Coronary artery (tissue), 2 donors: ENCODE measurements around the gene PTPN2.

Source experiments
- DNase-seq: peaks from one replicate; pipeline ENCODE4 v3.0.0-alpha.2; 2017; ENCODE audit warnings: low spot score
- H3K27ac ChIP-seq, 2 donors: fragments of 200-600 bp; sonication (generic); one replicate each; pipeline ENCODE4 v1.5.1; 2016 to 2019
- H3K4me3 ChIP-seq: fragments of 200-600 bp; sonication (generic); 2 replicates; pipeline ENCODE4 v1.5.1; 2016; ENCODE audit warnings: mild to moderate bottlenecking, moderate library complexity
- TF ChIP-seq, protein P1 (sequence below): fragments of 200-600 bp; sonication (generic); IDR thresholded peaks from one replicate; pipeline ENCODE4 v1.5.1; 2019; ENCODE audit warnings: antibody characterized with exemption

Gene PTPN2

DNA sequence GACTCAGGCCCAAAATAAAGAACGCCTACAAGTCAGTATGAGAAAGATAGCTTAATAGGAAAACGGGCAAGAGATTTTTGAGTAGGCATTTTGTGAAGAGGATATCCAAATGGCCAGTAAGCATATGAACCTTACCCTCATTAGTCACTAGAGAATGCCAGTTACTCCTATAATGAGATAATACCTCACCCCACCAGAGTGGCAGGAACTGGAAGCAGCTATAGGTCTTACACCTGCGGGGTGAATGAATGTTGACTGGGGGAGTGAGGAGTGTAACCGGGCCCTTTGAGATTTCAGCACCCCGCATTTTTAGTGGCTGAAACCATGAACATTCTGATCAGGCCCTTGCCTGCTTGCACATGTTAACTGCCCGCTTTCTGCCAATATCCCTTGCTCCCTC is 7.5 kb upstream of the PTPN2 start:
- TF ChIP-seq, protein P1, sequence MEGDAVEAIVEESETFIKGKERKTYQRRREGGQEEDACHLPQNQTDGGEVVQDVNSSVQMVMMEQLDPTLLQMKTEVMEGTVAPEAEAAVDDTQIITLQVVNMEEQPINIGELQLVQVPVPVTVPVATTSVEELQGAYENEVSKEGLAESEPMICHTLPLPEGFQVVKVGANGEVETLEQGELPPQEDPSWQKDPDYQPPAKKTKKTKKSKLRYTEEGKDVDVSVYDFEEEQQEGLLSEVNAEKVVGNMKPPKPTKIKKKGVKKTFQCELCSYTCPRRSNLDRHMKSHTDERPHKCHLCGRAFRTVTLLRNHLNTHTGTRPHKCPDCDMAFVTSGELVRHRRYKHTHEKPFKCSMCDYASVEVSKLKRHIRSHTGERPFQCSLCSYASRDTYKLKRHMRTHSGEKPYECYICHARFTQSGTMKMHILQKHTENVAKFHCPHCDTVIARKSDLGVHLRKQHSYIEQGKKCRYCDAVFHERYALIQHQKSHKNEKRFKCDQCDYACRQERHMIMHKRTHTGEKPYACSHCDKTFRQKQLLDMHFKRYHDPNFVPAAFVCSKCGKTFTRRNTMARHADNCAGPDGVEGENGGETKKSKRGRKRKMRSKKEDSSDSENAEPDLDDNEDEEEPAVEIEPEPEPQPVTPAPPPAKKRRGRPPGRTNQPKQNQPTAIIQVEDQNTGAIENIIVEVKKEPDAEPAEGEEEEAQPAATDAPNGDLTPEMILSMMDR: no peak
- no peak overlapping the region for H3K4me3 ChIP-seq
- no peak for DNase-seq
- H3K27ac ChIP-seq: no peak overlapping the region

DNA sequence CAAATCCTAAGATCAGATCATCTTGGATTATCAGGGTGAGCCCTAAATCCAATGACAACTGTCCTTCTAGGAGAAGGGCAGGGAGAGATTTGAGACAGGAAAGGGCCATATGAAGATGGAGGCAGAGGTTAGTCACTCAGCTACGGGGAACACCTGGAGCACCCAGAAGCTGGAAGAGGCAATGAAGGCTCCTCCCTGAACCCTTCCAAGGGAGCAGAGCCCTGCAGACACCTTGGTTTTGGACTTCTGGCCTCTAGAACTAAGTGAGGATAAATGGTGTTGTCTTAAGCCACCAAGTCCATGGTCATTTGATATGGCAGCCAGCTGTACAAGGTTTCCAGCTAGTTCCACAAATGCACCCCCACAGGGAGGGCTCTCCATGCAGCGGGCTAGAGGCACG is 6.9 kb upstream of the PTPN2 start:
- no peak overlapping the region for H3K4me3 ChIP-seq
- no peak overlapping the region for H3K27ac ChIP-seq
- TF ChIP-seq, protein P1: no peak
- DNase-seq: no peak

DNA sequence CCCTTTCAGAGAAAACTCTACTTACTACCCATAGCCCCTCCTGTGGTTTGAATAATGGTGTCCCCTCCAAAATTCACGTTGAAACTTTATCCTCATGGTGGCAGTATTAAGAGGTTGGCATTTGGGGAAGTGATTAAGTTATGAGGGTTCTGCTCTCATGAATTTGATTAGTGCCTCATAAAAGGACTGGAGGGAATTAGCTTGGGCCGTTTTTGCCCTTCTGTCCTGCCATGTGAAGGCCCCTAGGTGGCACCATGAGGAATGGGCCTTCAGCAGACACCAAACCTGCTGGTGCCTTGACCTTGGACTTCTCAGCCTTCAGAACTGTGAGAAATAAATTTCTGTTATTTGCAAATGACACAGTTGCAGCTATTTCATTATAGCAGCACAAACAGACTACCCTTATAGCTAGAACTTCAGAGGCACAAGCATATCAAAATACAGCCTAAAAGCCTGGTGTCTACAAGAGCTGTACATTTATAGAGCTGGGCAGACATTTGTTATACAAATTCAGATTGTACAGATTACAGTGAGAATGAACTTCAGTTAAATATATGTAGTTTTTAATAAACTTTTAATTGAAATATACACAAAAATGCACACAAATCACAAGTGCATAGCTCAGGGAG is 2.6 kb upstream of the PTPN2 start:
- no peak overlapping the region for H3K27ac ChIP-seq
- TF ChIP-seq, protein P1: no peak

DNA sequence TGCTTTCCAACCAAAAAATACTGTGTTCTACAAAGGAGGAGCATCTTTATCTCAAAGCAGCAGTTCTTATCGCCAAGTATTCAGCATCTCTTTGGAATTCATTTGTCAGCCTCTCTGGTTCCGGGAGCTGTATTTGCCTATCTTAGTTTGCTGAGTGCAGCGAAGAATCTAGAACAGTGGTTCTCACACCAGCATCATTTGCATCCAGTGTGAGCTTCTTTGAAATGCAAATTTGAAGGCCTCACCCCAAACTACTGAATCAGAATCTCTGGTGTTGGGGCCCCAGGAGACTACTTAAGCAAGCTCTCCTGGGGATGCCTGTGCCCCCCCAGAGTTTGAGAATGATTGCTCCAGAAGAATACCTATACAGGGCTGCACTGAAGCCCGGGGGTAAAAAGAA is 1.5 kb upstream of the PTPN2 start:
- H3K27ac ChIP-seq: no peak overlapping the region
- DNase-seq: no peak
- TF ChIP-seq, protein P1: no peak

More for the DNA sequence above, 2.6 kb upstream of the PTPN2 start:
- no peak overlapping the region for H3K4me3 ChIP-seq
- DNase-seq: no peak

DNA sequence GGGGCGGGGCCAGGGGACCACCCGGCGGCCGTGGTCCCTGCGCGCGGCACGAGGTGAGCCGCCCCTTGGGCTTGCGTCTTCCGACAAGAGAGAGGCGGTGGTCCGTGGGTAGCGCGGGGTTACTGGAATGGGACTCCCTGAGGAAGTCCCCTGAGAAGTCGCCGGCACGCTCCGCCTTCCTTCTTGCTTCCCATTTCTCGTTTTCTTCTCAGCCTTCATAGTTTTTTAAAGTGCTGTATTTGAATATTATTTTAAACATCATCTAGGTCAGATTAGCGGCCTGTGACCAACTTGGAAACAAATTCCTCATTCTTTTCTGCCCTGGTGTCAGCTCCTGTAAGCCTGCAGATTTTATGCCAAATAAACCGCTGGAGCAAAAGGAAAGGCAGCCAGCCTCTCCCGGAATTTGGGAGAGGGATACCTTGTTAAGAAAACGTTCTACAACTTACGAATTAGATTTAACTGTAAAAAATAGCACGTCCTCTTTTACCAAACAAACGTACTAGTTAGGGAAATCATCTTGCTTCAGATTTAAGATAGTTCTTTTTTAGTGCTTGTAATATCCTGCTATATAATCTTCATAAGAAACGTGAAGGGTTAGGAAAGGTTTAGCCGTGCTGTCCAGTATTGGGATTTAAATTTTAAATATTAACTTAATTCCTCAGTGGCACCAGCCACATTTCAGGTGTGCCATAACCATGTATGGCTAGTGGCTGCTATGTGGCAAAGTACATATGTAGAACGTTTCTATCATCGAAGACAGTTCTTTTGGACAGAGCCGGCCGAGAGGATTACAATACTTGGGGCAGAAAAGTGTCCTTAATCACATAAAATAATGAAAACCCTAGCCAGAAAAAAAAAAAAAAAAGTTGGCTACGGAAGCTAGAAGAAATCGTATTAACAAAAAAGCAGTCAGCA is 628 bp upstream of the PTPN2 start:
- DNase-seq: peak; percentile 85

More for the DNA sequence above, 1.5 kb upstream of the PTPN2 start:
- no peak overlapping the region for H3K4me3 ChIP-seq

DNA sequence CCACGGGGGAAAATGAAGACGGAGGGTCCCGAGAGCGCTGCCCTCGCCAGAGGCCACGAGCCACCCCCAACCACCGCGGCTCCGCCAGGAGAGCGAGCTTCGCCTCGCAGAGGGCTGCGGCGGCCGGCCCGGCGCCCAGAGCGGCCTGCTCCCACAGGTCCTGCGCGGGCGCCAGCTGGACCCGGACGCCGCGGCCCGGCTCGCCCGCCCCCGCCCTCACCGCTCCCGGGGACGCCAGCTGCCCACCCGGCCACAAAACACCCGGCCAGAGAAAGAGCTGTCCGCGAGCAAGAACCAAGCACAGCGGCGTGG is 709 bp downstream of the PTPN2 start:
- TF ChIP-seq, protein P1: no peak
- Histone ChIP-seq H3K4me3 (peak overlapping the region; percentile 87), H3K27ac (peak overlapping the region; percentile 99)
- DNase-seq: no peak

More for the DNA sequence above, 628 bp upstream of the PTPN2 start:
- Histone ChIP-seq H3K4me3 (peak overlapping the region; percentile 87), H3K27ac (peak overlapping the region; percentile 99)
- TF ChIP-seq, protein P1: no peak
